IPS-18a (cell line): ENCODE results near the gene LDLRAD3.

Experiments
- H3K27ac ChIP-seq: one replicate; pipeline ENCODE4 v1.5.1; 2013; ENCODE audit warnings: low read length
- H3K27me3 ChIP-seq: one replicate; pipeline ENCODE4 v1.6.1; 2013; ENCODE audit warnings: mild to moderate bottlenecking, low read length; ENCODE audit not compliant: control insufficient read depth, insufficient read depth
- H3K36me3 ChIP-seq: one replicate; pipeline ENCODE4 v1.6.1; 2013; ENCODE audit warnings: low read depth, low read length; ENCODE audit not compliant: control insufficient read depth
- H3K4me1 ChIP-seq: one replicate; pipeline ENCODE4 v1.6.1; 2013; ENCODE audit warnings: low read depth, low read length; ENCODE audit not compliant: control insufficient read depth
- H3K4me3 ChIP-seq: one replicate; pipeline ENCODE4 v1.5.1; 2013; ENCODE audit warnings: low read length
- H3K9ac ChIP-seq: one replicate; pipeline ENCODE4 v1.6.1; 2013; ENCODE audit warnings: mild to moderate bottlenecking, low read length, moderate library complexity
- H3K9me3 ChIP-seq: one replicate; pipeline ENCODE4 v1.6.1; 2013; ENCODE audit warnings: low read depth, low read length; ENCODE audit not compliant: control insufficient read depth

LDLRAD3 gene

GRCh38 chr11:36253238-36253637 is 309.4 kb downstream of the LDLRAD3 start:
- Histone ChIP-seq H3K36me3 (no peaks in the 10 kb centered on the region), H3K9ac (no peak overlapping the region), H3K9me3 (no peaks in the 10 kb centered on the region), H3K27ac (no peak overlapping the region), H3K4me1 (no peaks in the 10 kb centered on the region), H3K27me3 (no peaks in the 10 kb centered on the region), H3K4me3 (no peak overlapping the region)

GRCh38 chr11:36254713-36255112 is 310.9 kb downstream of the LDLRAD3 start:
- Histone ChIP-seq H3K27ac (no peak overlapping the region), H3K4me3 (no peak overlapping the region), H3K27me3 (no peaks in the 10 kb centered on the region), H3K4me1 (no peaks in the 10 kb centered on the region), H3K36me3 (no peaks in the 10 kb centered on the region), H3K9ac (no peak overlapping the region), H3K9me3 (no peaks in the 10 kb centered on the region)

DNA sequence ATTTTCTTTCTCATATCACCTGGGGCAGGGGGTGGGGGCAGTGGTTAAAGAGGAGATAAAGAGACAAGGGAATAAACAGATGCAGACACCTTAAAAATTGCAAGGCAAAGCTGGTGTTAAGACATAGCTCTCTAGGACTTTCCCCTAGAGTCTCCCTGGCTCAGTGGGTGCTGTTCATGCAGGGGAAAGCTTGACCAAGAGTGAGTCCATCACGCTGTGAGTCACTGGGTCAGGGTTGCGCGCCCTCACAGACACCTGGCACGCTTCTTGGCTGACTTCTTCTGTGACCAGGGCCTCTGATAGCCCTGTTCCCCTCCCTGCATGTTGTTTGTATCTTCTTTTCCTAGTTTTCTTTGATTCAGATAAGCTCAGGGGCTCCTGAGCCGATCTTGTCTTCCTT is 313.5 kb downstream of the LDLRAD3 start:
- H3K36me3 ChIP-seq, result no peaks in the 10 kb centered on the region
- H3K27ac ChIP-seq, result no peak overlapping the region
- no peaks in the 10 kb centered on the region for H3K27me3 ChIP-seq
- H3K9ac ChIP-seq, result no peak overlapping the region
- H3K4me1 ChIP-seq, result peaks cover 3% of the 10 kb centered on the region
- no peak overlapping the region for H3K4me3 ChIP-seq
- no peaks in the 10 kb centered on the region for H3K9me3 ChIP-seq

GRCh38 chr11:36258730-36259360 is 315.0 kb downstream of the LDLRAD3 start:
- no peaks in the 10 kb centered on the region for H3K9me3 ChIP-seq
- H3K36me3 ChIP-seq, result no peaks in the 10 kb centered on the region
- H3K4me3 ChIP-seq, result no peak overlapping the region
- no peaks in the 10 kb centered on the region for H3K27me3 ChIP-seq
- peaks cover 3% of the 10 kb centered on the region for H3K4me1 ChIP-seq
- no peak overlapping the region for H3K9ac ChIP-seq
- no peak overlapping the region for H3K27ac ChIP-seq

GRCh38 chr11:36261094-36261493 is 317.2 kb downstream of the LDLRAD3 start:
- H3K4me1 ChIP-seq, result peaks cover 3% of the 10 kb centered on the region
- H3K27me3 ChIP-seq, result no peaks in the 10 kb centered on the region
- no peak overlapping the region for H3K9ac ChIP-seq
- no peak overlapping the region for H3K4me3 ChIP-seq
- H3K9me3 ChIP-seq, result no peaks in the 10 kb centered on the region
- H3K27ac ChIP-seq, result no peak overlapping the region
- no peaks in the 10 kb centered on the region for H3K36me3 ChIP-seq

DNA sequence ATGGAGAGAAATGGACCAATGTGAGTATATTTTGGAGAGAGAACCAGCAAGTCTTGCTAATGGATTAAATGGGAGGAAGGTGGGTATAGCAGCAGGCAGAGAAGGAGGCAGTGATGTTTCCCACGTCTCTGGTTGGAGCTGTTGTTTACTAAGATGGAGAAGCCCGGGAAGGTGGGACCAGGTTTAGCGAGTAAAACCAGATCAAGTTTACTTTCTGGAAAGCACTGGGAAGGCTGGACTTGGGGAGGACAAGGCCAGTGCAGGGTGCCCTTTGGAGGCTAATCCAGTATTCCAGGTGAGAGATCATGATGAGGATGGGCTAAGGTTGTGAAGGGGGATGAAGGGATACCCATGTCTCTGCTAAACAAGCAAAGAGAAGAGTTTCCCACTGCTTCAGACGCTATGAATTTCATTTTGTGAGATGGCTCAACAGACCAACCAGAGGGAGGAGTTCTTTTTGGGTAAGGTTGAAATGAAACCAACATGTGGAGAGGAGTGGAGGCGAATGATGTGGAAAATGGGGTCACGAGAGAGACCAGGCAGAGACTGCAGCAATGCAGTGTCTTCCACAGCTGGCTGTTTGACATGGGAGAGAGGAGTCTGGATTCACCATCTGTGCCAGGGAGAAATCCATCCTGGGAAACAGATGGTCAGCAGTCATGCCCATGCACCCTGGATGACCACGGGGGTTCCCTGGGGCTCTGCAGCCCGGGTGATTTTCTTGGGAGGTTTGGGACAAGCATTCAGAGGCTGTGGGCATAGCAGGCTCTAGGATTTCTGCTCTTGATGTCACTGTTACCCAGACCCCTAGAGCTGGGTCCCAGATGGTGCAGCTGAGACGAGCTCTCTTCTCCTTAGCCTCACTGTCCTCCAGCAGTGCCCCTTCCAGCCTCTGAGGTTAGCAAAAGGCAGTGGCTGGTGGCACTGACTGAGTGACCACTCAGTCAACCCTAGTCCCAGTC is 320.4 kb downstream of the LDLRAD3 start:
- H3K9ac ChIP-seq, result no peak overlapping the region
- H3K36me3 ChIP-seq, result no peaks in the 10 kb centered on the region
- H3K27ac ChIP-seq, result no peak overlapping the region
- H3K27me3 ChIP-seq, result no peaks in the 10 kb centered on the region
- no peak overlapping the region for H3K4me3 ChIP-seq
- no peaks in the 10 kb centered on the region for H3K9me3 ChIP-seq
- peaks cover 3% of the 10 kb centered on the region for H3K4me1 ChIP-seq

DNA sequence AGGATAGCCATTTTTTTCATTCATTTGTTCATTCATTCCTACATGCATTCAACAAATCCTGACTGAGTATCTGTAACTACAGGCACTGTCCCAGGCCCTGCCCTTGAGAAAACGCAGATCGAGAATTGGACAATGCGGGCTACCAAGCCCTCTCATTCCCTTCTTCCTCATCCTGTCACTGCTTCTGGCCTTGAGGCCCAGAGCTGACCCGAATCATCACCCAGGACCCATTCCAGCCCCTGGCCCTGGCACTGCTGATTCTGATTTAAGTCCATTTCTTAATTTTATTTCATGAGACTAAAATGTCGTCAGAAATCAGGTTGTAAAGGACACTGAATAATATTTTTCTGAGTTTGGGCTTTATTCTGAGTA is 321.1 kb downstream of the LDLRAD3 start:
- no peaks in the 10 kb centered on the region for H3K36me3 ChIP-seq
- no peak overlapping the region for H3K4me3 ChIP-seq
- no peaks in the 10 kb centered on the region for H3K9me3 ChIP-seq

GRCh38 chr11:36265793-36266628 is 322.1 kb downstream of the LDLRAD3 start:
- Histone ChIP-seq H3K9me3 (no peaks in the 10 kb centered on the region), H3K27ac (no peak overlapping the region), H3K4me1 (peaks cover 3% of the 10 kb centered on the region), H3K9ac (no peak overlapping the region), H3K27me3 (no peaks in the 10 kb centered on the region), H3K36me3 (no peaks in the 10 kb centered on the region), H3K4me3 (no peak overlapping the region)

More for the DNA sequence above, 321.1 kb downstream of the LDLRAD3 start:
- no peaks in the 10 kb centered on the region for H3K27me3 ChIP-seq
- H3K9ac ChIP-seq, result no peak overlapping the region
- H3K27ac ChIP-seq, result no peak overlapping the region
- H3K4me1 ChIP-seq, result peaks cover 3% of the 10 kb centered on the region

DNA sequence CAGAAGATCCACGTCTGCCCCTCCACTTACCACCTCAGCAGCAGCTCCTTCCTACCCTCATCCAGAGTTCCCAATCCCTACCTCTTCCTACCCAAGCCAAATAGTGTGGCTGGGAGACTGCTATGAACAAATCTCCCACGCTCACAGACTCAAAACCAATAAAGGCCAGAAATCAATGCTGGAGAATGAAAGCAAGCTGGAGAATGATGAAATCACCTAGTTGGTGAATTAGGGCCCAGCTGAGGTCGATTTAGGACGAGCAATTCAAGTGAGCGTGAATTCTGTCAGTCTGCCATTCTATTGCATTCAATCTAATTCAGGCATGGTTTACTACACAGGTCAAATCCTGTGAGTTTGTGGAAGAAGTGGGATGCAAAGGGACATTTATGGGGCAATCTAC is 322.9 kb downstream of the LDLRAD3 start:
- H3K4me1 ChIP-seq, result no peaks in the 10 kb centered on the region
- no peaks in the 10 kb centered on the region for H3K27me3 ChIP-seq
- H3K36me3 ChIP-seq, result no peaks in the 10 kb centered on the region
- no peak overlapping the region for H3K4me3 ChIP-seq
- no peak overlapping the region for H3K9ac ChIP-seq
- H3K9me3 ChIP-seq, result no peaks in the 10 kb centered on the region
- no peak overlapping the region for H3K27ac ChIP-seq

DNA sequence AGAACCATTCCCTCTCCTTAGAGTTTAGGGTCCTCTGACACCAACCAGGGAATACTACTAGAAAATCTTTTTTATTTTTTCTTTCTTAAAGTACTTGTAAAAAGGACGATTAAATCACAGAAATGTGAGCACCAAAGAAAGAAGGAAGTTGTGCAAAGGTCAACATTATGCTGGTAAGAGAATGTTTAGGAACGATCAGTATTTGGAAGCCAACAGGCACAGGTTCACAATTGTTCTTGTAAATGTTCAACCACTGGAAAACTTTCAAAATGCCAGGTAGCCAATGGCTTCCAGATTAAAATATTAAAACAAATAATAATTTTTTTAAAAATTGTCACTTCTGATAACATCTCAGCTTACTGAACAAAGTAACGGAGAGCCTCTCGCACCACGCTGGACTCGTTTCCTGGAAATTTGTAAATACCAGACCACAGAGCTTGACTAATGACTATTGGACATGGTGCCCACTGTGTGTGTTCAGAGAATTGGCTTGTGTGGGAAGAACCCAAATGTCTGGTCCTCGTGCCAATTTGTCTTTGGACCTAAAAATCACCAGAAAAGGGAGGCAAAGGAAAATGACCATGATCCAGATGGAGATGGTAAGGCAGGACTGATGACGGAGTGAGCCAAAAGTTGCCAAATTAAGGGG is 324.6 kb downstream of the LDLRAD3 start:
- Histone ChIP-seq H3K4me1 (no peaks in the 10 kb centered on the region), H3K27me3 (no peaks in the 10 kb centered on the region), H3K9ac (no peak overlapping the region), H3K27ac (no peak overlapping the region), H3K36me3 (no peaks in the 10 kb centered on the region), H3K4me3 (no peak overlapping the region), H3K9me3 (no peaks in the 10 kb centered on the region)

DNA sequence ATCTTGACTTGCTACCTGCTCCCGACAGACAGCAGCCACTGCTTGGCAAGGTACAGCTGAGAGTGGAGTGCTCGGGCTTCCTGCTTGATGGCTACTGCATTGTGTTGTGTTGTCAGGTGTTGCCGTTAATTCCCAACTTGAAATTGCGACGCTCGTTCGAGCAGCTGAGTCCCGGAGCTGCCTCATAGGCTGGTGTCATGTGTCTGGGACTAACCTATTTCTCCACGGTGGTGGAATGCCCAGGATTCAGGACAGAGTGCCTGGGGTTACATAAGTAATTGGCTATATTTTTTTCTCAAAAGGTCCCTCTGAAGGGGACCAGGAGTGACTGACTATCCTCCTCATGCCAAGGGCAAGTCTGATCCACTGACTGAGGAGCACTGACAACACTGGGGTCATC is 326.8 kb downstream of the LDLRAD3 start:
- no peak overlapping the region for H3K4me3 ChIP-seq

More for the DNA sequence above, 326.8 kb downstream of the LDLRAD3 start:
- Histone ChIP-seq H3K4me1 (no peaks in the 10 kb centered on the region), H3K27me3 (no peaks in the 10 kb centered on the region), H3K9ac (no peak overlapping the region), H3K36me3 (no peaks in the 10 kb centered on the region), H3K9me3 (no peaks in the 10 kb centered on the region), H3K27ac (no peak overlapping the region)
